Chondrocyte (in vitro differentiated cells): Measurements from ENCODE around the gene C11orf54. TPM values are rescaled to one million over a fixed set of nuclear protein-coding genes. Genes with fewer than 3 reads are reported as not detected.

Experiments
- DNase-seq: peaks from one replicate; pipeline ENCODE4 v3.0.0; 2021; ENCODE audit warnings: mixed read lengths, low spot score
- H3K27ac Mint-ChIP-seq: one replicate; pipeline ENCODE4 v1.8.0; 2021; ENCODE audit warnings: mild to moderate bottlenecking, moderate library complexity, mixed read lengths; ENCODE audit not compliant: unreplicated experiment
- H3K27me3 Mint-ChIP-seq: 2 replicates; pipeline ENCODE4 v1.8.0; 2021; ENCODE audit warnings: low read depth, mixed read lengths
- H3K36me3 Mint-ChIP-seq: 2 replicates; pipeline ENCODE4 v1.8.0; 2021; ENCODE audit warnings: low read depth, mixed read lengths
- H3K4me1 Mint-ChIP-seq: 2 replicates; pipeline ENCODE4 v1.8.0; 2021; ENCODE audit warnings: low read depth, mild to moderate bottlenecking, mixed read lengths
- H3K4me3 Mint-ChIP-seq: one replicate; pipeline ENCODE4 v1.8.0; 2021; ENCODE audit warnings: mild to moderate bottlenecking, moderate library complexity, mixed read lengths; ENCODE audit not compliant: unreplicated experiment
- H3K9me3 Mint-ChIP-seq: 2 replicates; pipeline ENCODE4 v1.8.0; 2021; ENCODE audit warnings: low read depth, mixed read lengths
- total RNA-seq: library from RNA; stranded (reverse); gene quantifications from 3 replicates; pipeline ENCODE4 v1.2.1, GENCODE V29; 2021
- TF ChIP-seq, protein P1 (sequence below): fragments of 200-600 bp; sonication (generic); IDR thresholded peaks from 2 replicates; pipeline ENCODE4 v1.5.0; 2021; ENCODE audit warnings: antibody characterized with exemption, mild to moderate bottlenecking, moderate library complexity

C11orf54 gene
- total RNA-seq, 1 donor from 2014 or later = 13.3 TPM

DNA sequence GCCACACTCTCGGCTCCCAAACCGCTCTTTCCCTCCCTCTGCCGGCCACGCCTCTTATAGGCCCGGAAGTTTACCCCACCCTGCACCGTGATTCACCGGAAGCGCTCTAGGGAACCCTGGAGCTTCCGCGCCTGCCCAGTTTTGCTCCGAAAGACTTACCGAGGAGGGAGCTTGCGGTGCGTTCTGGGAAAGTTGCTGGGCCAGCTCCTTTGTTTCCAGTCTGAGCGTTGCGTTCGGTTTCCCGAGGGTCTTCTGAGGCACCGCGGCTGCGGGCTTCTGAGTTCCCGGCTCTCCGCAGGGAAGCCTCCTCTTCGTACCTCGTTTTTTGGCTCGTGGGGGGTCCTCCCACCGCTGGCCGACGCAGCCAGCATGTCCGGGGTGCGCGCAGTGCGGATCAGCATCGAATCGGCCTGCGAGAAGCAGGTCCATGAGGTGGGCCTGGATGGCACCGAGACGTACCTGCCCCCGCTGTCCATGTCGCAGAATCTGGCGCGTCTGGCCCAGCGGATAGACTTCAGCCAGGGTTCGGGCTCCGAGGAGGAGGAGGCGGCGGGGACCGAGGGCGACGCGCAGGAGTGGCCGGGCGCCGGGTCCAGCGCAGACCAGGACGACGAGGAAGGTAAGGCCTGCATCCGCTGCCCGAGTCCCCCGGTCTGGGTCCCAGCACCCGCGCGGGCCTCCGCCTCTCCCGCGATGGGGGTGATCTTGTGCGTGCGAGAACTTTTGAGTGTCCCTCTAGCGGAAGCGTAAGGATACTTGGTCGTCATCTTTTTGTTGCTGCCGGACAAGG is 42.9 kb downstream of the C11orf54 start, which contains the start of gene MED17:
Gene MED17 (plus strand): TSS at position 138 of the 790 bp plus-strand sequence. CDS start 232 bp downstream, at position 370.
- Mint-ChIP-seq H3K36me3 (no peaks in the 10 kb centered on the region), H3K4me3 (peak within 1 kb of the TSS; percentile 95), H3K9me3 (no peaks in the 10 kb centered on the region), H3K27ac (peak within 1 kb of the TSS; percentile 86), H3K27me3 (no peaks in the 10 kb centered on the region), H3K4me1 (peaks cover 40% of the 10 kb centered on the region)
- TF ChIP-seq, protein P1, sequence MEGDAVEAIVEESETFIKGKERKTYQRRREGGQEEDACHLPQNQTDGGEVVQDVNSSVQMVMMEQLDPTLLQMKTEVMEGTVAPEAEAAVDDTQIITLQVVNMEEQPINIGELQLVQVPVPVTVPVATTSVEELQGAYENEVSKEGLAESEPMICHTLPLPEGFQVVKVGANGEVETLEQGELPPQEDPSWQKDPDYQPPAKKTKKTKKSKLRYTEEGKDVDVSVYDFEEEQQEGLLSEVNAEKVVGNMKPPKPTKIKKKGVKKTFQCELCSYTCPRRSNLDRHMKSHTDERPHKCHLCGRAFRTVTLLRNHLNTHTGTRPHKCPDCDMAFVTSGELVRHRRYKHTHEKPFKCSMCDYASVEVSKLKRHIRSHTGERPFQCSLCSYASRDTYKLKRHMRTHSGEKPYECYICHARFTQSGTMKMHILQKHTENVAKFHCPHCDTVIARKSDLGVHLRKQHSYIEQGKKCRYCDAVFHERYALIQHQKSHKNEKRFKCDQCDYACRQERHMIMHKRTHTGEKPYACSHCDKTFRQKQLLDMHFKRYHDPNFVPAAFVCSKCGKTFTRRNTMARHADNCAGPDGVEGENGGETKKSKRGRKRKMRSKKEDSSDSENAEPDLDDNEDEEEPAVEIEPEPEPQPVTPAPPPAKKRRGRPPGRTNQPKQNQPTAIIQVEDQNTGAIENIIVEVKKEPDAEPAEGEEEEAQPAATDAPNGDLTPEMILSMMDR = peak; percentile 72
- peak; percentile 95 for DNase-seq

DNA sequence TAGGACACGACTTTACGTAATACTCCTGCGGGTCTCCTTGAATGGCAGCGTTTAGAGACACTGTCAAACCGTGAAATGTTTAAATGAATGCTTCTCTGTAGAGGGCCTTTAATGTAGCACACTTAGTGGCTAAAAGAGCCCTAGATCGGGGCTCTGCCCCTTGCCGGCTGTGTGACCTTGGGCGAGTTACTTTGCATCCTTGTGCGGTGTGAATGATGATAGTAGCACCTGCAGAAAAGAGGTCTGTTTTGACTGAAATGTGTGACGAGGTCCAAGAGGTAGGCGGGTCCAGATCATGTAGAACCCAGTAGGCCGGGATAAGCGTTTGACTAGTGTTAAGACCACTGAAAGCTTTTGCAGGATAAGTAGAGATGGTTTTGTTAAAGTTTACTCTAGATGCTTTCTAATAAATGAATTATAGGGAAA is 43.5 kb downstream of the C11orf54 start:
- Mint-ChIP-seq H3K27me3 (no peaks in the 10 kb centered on the region), H3K27ac (peak overlapping the region; percentile 86), H3K4me1 (peaks cover 40% of the 10 kb centered on the region), H3K9me3 (no peaks in the 10 kb centered on the region), H3K36me3 (peaks cover under 1% of the 10 kb centered on the region), H3K4me3 (peak overlapping the region; percentile 95)
- TF ChIP-seq, protein P1 = peak; percentile 42
- no peak for DNase-seq

DNA sequence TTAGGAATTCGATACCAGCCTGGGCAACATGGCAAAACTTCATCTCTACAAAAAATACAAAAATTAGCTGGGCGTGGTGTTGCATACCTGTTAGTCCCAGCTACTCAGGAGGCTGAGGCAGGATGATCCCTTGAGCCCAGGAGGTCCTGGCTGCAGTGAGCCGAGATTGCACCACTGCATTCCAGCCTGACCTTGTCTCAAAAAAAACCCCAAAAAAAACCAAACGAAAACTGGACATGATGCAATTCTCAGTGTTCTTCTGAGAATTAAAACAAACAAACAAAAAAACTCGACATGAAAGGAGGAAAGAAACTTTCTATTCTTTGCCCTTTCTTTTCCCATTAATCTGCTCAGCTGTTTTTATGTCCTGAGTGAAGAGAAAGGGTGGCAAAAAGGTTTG is 50.0 kb downstream of the C11orf54 start:
- TF ChIP-seq, protein P1 = no peak
- Mint-ChIP-seq H3K27ac (no peak overlapping the region), H3K4me1 (peaks cover 15% of the 10 kb centered on the region), H3K27me3 (no peaks in the 10 kb centered on the region), H3K9me3 (no peaks in the 10 kb centered on the region), H3K36me3 (peaks cover 26% of the 10 kb centered on the region), H3K4me3 (no peak overlapping the region)
- DNase-seq = no peak

DNA sequence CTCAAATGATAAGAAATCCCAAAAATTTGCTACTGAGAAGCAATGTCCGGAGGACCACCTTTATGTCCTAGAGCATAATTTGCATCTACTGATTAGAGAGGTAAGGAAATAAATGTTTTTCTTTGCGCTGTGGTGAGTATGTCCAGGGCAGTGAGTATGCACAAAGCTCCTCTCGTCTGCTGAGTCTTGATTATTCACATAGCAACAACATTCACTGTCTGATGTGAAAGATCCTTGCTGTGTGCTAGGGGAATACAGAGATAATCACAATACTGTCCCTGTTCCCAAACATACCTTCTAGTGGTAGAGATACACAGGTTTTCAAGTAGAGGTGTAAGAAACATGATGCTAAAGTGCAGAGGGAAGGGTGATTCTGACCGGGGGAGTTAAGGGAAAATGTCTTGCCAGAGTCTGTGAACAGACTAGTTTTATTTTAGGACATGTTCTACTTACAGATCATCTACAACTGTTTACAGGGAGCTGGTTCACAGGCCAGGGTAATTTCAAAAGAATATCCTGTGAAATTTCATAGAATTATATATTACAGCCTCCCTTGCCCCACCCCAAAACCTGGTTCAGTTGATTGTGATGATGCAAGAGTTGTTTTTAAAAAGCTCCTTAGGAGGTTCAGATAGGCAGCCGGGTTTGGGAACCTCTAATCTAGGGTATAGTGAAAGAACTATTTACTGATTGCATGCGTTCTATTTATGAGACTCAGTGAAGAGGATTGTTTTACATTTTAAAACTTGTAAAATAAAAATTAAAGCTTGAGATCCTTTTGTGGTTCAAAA is 55.2 kb downstream of the C11orf54 start:
- no peak for DNase-seq
- H3K27ac Mint-ChIP-seq = no peak overlapping the region
- H3K4me3 Mint-ChIP-seq = no peak overlapping the region
- H3K36me3 Mint-ChIP-seq = peaks cover 34% of the 10 kb centered on the region
- H3K27me3 Mint-ChIP-seq = no peaks in the 10 kb centered on the region
- no peaks in the 10 kb centered on the region for H3K4me1 Mint-ChIP-seq
- H3K9me3 Mint-ChIP-seq = no peaks in the 10 kb centered on the region
- TF ChIP-seq, protein P1 = no peak

DNA sequence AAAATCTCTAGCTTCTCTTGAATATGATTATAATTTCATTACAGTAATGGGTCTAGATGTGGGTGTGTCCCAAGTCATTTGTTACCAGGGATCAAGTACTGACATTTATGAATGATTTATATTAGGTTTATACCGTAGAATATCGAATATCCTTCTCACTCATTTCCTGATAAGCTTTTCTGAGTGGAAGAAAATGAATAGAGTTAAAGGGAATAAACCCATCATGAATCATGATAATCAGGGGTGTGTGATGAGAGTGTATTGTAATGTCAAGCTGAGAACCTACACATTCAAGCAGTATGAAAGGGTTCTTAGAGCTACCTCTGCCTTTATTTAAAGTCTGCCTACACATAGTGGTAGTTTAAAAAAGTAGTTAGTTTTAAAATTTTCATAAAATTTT is 59.9 kb downstream of the C11orf54 start:
- H3K36me3 Mint-ChIP-seq = peaks cover 35% of the 10 kb centered on the region
- no peak overlapping the region for H3K4me3 Mint-ChIP-seq
- H3K27ac Mint-ChIP-seq = no peak overlapping the region
- H3K9me3 Mint-ChIP-seq = no peaks in the 10 kb centered on the region
- H3K4me1 Mint-ChIP-seq = no peaks in the 10 kb centered on the region
- TF ChIP-seq, protein P1 = no peak
- H3K27me3 Mint-ChIP-seq = no peaks in the 10 kb centered on the region
- no peak for DNase-seq
